HEK293T (cell line): Measurements from ENCODE around the gene OR2T35.
"Not testable (repeated sequence)": the region's sequence is repeated elsewhere in the genome, so short reads cannot be mapped to it uniquely, and the experiment has no call there.

Source experiments
- CTCF ChIA-PET: fragments of 350-600 bp; formaldehyde crosslinking; extraction: SDS; loops from one replicate; lab custom pipeline; 2021; ENCODE audit warnings: antibody characterized with exemption, inconsistent platforms; lab: Yijun Ruan, JAX
- POLR2A ChIA-PET: fragments of 350-600 bp; formaldehyde crosslinking; extraction: SDS; loops from one replicate; lab custom pipeline; 2020; ENCODE audit warnings: antibody characterized with exemption, inconsistent platforms; lab: Yijun Ruan, JAX
- DNase-seq: peaks from one replicate; pipeline ENCODE4 v3.0.0; 2012; ENCODE audit warnings: mixed read lengths; ENCODE audit errors: extremely low spot score
- ARNT ChIP-seq: fragments of 450-650 bp; IDR thresholded peaks from 2 replicates; pipeline ENCODE4 v1.6.1; 2017; ENCODE audit warnings: mild to moderate bottlenecking
- BHLHE40 ChIP-seq: fragments of 450-650 bp; IDR thresholded peaks from 2 replicates; pipeline ENCODE4 v1.6.1; 2016; ENCODE audit warnings: mild to moderate bottlenecking, moderate library complexity, borderline replicate concordance
- CTBP1 ChIP-seq: fragments of 450-650 bp; IDR thresholded peaks from 2 replicates; pipeline ENCODE4 v1.6.1; 2016; ENCODE audit warnings: borderline replicate concordance
- ELF4 ChIP-seq: fragments of 450-650 bp; IDR thresholded peaks from 2 replicates; pipeline ENCODE4 v1.6.1; 2017; ENCODE audit warnings: antibody characterized with exemption
- FOXA1 ChIP-seq: fragments of 450-650 bp; IDR thresholded peaks from 2 replicates; pipeline ENCODE4 v1.6.1; 2016; ENCODE audit warnings: mild to moderate bottlenecking
- FOXK2 ChIP-seq: fragments of 450-650 bp; IDR thresholded peaks from 2 replicates; pipeline ENCODE4 v1.6.1; 2016; ENCODE audit warnings: mild to moderate bottlenecking
- FOXM1 ChIP-seq: fragments of 450-650 bp; IDR thresholded peaks from 2 replicates; pipeline ENCODE4 v1.6.1; 2017; ENCODE audit warnings: mild to moderate bottlenecking, borderline replicate concordance
- HDGF ChIP-seq: fragments of 450-650 bp; IDR thresholded peaks from 2 replicates; pipeline ENCODE4 v1.6.1; 2017; ENCODE audit warnings: antibody characterized with exemption, borderline replicate concordance
- L3MBTL2 ChIP-seq: fragments of 450-650 bp; conservative IDR thresholded peaks from 2 replicates; pipeline ENCODE4 v1.6.1; 2016; ENCODE audit warnings: mild to moderate bottlenecking
- LEF1 ChIP-seq: fragments of 450-650 bp; IDR thresholded peaks from 2 replicates; pipeline ENCODE4 v1.6.1; 2017; ENCODE audit warnings: mild to moderate bottlenecking, borderline replicate concordance
- NFRKB ChIP-seq: fragments of 450-650 bp; IDR thresholded peaks from 2 replicates; pipeline ENCODE4 v1.6.1; 2016; ENCODE audit warnings: mild to moderate bottlenecking, moderate library complexity
- PKNOX1 ChIP-seq: fragments of 450-650 bp; IDR thresholded peaks from 2 replicates; pipeline ENCODE4 v1.6.1; 2016
- SP1 ChIP-seq: fragments of 450-650 bp; IDR thresholded peaks from 2 replicates; pipeline ENCODE4 v1.6.1; 2017
- SUZ12 ChIP-seq: fragments of 450-650 bp; IDR thresholded peaks from 2 replicates; pipeline ENCODE4 v1.6.1; 2016; ENCODE audit warnings: mild to moderate bottlenecking
- TARDBP ChIP-seq: fragments of 450-650 bp; IDR thresholded peaks from 2 replicates; pipeline ENCODE4 v1.6.1; 2016
- ZNF384 ChIP-seq: fragments of 450-650 bp; IDR thresholded peaks from 2 replicates; pipeline ENCODE4 v1.6.1; 2016

Gene OR2T35, protein sequence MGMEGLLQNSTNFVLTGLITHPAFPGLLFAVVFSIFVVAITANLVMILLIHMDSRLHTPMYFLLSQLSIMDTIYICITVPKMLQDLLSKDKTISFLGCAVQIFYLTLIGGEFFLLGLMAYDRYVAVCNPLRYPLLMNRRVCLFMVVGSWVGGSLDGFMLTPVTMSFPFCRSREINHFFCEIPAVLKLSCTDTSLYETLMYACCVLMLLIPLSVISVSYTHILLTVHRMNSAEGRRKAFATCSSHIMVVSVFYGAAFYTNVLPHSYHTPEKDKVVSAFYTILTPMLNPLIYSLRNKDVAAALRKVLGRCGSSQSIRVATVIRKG

DNA sequence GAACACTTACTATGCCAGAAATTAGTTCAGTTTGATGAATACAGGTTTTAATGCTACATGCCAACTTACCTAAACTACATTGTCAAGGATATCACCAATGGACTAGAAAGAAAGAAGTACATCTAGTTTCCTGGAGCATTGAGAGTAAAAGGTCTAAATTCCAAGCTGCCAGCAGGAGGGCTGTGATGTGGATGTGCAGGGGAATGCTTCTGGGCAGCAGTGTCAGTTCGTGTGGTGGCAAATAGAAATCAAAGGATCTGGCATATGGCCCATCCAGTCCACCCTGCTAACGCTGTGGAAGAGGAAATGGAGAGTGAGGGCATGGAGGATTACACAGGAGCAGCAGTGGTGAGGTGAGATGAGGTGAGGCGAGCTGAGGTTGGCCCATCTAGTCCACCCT, at the start of gene OR2T35:
TSS of gene OR2T35 (minus strand) at position 101 of the 400 bp plus-strand sequence. CDS start 6,020 bp downstream, outside the sequence.
- CTCF ChIA-PET, POLR2A ChIA-PET, DNase-seq: not testable (repeated sequence)

DNA sequence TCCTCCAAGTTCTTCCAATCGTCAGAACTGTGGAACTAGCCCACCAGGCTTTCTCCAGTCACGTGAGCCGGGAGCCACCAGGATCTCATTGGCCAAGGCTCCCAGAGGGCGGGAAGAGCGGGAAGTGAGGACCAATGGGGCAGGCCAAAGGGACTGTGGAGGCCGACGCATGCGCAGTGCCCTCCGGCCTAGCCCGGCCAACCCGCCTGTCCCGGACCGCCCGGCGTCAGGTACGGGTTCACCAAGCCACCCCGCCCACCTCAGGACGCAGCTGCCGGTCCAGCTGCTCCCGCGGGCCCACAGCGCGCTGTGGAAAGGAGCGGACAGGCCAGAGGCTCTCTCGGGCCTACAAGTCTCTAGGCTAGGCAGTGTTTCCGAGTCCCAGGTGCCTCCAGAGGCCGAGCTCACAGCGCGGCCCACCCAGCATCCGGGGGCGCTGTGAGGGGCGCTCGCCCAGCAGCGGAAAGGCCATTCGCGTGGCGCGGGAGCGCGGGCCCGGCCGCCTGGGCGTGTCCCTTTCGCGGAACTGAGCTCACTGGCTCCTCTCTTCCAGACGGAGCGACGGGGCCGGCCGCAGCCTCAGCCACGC, 46.6 kb upstream of the OR2T35 start:
- TF ChIP-seq PKNOX1 (no peak), TARDBP (no peak), CTBP1 (no peak), LEF1 (no peak), SP1 (no peak), L3MBTL2 (no peak), FOXM1 (no peak), SUZ12 (no peak), BHLHE40 (no peak), ELF4 (no peak), ZNF384 (no peak)
- POLR2A ChIA-PET, result no interaction called here
- DNase-seq, result no peak
- CTCF ChIA-PET, result no interaction called here

GRCh38 chr1:248688527-248689298, 43.6 kb upstream of the OR2T35 start:
- POLR2A ChIA-PET, result no interaction called here
- TF ChIP-seq FOXK2 (no peak), CTBP1 (no peak), LEF1 (no peak), NFRKB (no peak)
- CTCF ChIA-PET, result no interaction called here
- no peak for DNase-seq

- TF ChIP-seq BHLHE40 (no peak), SUZ12 (no peak), NFRKB (no peak), ARNT (no peak), TARDBP (no peak), HDGF (no peak), LEF1 (no peak), ELF4 (no peak), L3MBTL2 (no peak), PKNOX1 (no peak), FOXA1 (no peak)
- peak; percentile 5 for DNase-seq
- POLR2A ChIA-PET, result no interaction called here
- CTCF ChIA-PET, result no interaction called here
Measured at GRCh38 chr1:248686815-248687214, 41.7 kb upstream of the OR2T35 start.

GRCh38 chr1:248681651-248682050, 36.6 kb upstream of the OR2T35 start:
- ChIA-PET POLR2A (no interaction called here), CTCF (no interaction called here)
- DNase-seq, result no peak
- TF ChIP-seq FOXA1 (no peak), FOXM1 (no peak), NFRKB (no peak), ELF4 (no peak), SP1 (no peak), L3MBTL2 (no peak)

- ChIA-PET CTCF (no interaction called here), POLR2A (no interaction called here)
- no peak for TF ChIP-seq L3MBTL2
- no peak for TF ChIP-seq NFRKB
- no peak for TF ChIP-seq FOXM1
- TF ChIP-seq ARNT, result no peak
- TF ChIP-seq HDGF, result no peak
- TF ChIP-seq CTBP1, result no peak
- no peak for TF ChIP-seq ELF4
- TF ChIP-seq LEF1, result no peak
- TF ChIP-seq FOXA1, result no peak
- TF ChIP-seq SUZ12, result no peak
- TF ChIP-seq BHLHE40, result no peak
- no peak for TF ChIP-seq SP1
- no peak for TF ChIP-seq TARDBP
- TF ChIP-seq FOXK2, result no peak
- no peak for TF ChIP-seq ZNF384
- no peak for TF ChIP-seq PKNOX1
- DNase-seq, result no peak
Measured at GRCh38 chr1:248670003-248670402, 24.9 kb upstream of the OR2T35 start.

GRCh38 chr1:248663453-248664328, 18.6 kb upstream of the OR2T35 start:
- CTCF ChIA-PET, DNase-seq, POLR2A ChIA-PET: not testable (repeated sequence)

DNA sequence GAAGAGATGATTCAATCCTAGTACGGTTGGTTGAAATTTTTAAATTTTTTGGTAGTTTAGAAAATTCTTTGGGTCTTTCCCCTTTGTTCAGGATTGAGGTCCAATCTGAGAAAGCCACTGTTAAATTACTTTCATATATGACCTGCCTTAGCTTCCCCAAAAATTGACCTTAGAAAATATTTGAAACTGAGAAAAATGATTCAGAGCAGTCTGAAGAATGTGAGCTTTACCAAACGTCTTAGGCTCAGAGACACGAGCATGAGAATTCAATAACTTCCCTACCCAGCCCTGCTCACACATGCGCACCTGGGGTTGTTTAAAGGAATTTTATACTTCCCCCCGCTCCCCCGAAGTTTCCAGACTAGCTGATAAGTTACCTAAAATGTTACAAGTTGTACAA, 11.7 kb upstream of the OR2T35 start:
- CTCF ChIA-PET, DNase-seq, POLR2A ChIA-PET: not testable (repeated sequence)

DNA sequence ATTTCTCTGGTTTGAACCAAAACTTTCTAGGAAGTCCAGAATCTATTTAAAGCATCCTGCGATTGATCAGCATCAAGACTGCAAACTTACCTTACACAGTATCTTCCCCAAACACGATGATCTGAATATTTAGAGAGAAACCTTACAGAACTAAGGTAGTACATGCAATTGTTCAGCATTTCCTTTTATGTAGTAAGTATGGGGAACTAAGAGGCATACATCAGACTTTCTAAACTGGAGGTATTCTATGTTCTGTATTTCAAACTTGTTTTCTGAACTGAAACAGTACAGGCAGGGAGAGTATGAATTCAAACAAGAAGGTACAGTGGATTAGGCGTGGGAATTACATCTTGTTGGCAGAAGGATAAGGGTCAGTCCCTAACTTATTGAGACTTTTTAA, 10.3 kb upstream of the OR2T35 start, which contains the start of gene OR2T27:
TSS of gene OR2T27 (minus strand) at position 175 of the 400 bp plus-strand sequence. CDS start 4,644 bp downstream, outside the sequence.
- DNase-seq, POLR2A ChIA-PET, CTCF ChIA-PET: not testable (repeated sequence)
